Measurements from ENCODE around the gene CLDN20. TPM values are rescaled to one million over a fixed set of nuclear protein-coding genes. Genes with fewer than 3 reads are reported as not detected.

Gene CLDN20
- total RNA-seq, 1 donor from 2014 or later = not detected

DNA sequence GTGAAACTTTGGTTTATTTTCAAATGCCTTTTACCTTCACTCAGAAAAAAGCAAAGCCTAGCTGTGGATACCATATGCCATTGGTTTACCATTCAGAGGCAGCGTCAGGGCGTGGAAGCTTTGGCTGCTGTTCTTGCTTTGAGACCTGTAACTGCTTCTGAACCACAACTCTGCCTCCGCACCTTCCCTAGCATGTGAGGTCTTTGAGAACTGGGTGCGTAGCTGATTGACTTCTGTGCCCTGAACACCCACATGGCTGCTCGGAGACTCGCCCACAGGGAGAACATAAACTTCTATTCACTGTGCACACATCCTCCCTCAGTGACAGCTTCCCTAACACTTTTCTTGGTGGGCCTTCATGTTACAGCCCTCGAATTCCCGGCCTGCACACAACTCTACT is 11.2 kb upstream of the CLDN20 start:
- Histone ChIP-seq H3K27ac (no peak overlapping the region), H3K27me3 (ENCODE audit: low read depth) (no peaks in the 10 kb centered on the region), H3K4me1 (no peaks in the 10 kb centered on the region), H3K4me3 (no peak overlapping the region), H3K36me3 (peaks cover 65% of the 10 kb centered on the region), H3K9me3 (no peaks in the 10 kb centered on the region)
- ATAC-seq = no peak
- no peak for DNase-seq
- intact Hi-C loops (cut with DNase I) = no loop called here
- no peak for TF ChIP-seq CTCF (IDR thresholded peaks at IDR 0.05)

DNA sequence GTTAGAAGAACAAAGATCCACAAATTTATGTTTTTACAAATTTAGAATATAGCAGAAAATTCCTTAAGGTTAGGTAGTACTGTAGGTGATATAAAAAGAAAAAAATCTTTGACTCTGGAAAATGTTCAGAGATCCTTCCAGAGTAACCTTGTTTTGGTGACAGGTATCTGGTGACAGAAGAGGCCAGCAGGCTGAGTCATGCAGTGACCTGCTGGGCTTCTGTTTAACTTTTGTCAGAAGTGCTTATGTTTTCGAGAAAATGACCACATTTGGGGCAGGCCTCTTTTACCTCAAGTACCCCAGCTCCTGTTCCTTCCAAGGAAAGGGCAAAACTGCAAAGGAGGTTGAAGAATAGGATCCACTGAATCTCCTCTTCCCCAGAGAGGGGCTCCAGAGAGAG is 10.5 kb upstream of the CLDN20 start:
- intact Hi-C loops (cut with DNase I) = no loop called here
- H3K27ac ChIP-seq = no peak overlapping the region

GRCh38 chr6:155254139-155254538 is 9.7 kb upstream of the CLDN20 start:
- intact Hi-C loops (cut with DNase I) = no loop called here

More for the DNA sequence above, 10.5 kb upstream of the CLDN20 start:
- no peaks in the 10 kb centered on the region for H3K4me1 ChIP-seq
- H3K4me3 ChIP-seq = no peak overlapping the region
- no peak for TF ChIP-seq CTCF (IDR thresholded peaks at IDR 0.05)
- H3K9me3 ChIP-seq = no peaks in the 10 kb centered on the region
- ATAC-seq (peak in 1 of 2 donors; percentile 77), DNase-seq (no peak)
- peaks cover 73% of the 10 kb centered on the region for H3K36me3 ChIP-seq
- no peaks in the 10 kb centered on the region for H3K27me3 ChIP-seq (ENCODE audit: low read depth)

GRCh38 chr6:155256122-155256795 is 7.6 kb upstream of the CLDN20 start:
- ATAC-seq (no peak), DNase-seq (no peak)
- no peak overlapping the region for H3K4me3 ChIP-seq
- no peaks in the 10 kb centered on the region for H3K4me1 ChIP-seq
- no peaks in the 10 kb centered on the region for H3K27me3 ChIP-seq (ENCODE audit: low read depth)
- H3K27ac ChIP-seq = no peak overlapping the region
- intact Hi-C loops (cut with DNase I) = no loop called here
- no peaks in the 10 kb centered on the region for H3K9me3 ChIP-seq
- H3K36me3 ChIP-seq = peaks cover 92% of the 10 kb centered on the region
- TF ChIP-seq CTCF (IDR thresholded peaks at IDR 0.05) = no peak

More at GRCh38 chr6:155254139-155254538, 9.7 kb upstream of the CLDN20 start:
- H3K27me3 ChIP-seq (ENCODE audit: low read depth) = no peaks in the 10 kb centered on the region
- no peaks in the 10 kb centered on the region for H3K9me3 ChIP-seq
- no peak for ATAC-seq
- H3K4me1 ChIP-seq = no peaks in the 10 kb centered on the region
- H3K4me3 ChIP-seq = no peak overlapping the region
- H3K36me3 ChIP-seq = peaks cover 81% of the 10 kb centered on the region
- DNase-seq = no peak
- no peak overlapping the region for H3K27ac ChIP-seq
- no peak for TF ChIP-seq CTCF (IDR thresholded peaks at IDR 0.05)

DNA sequence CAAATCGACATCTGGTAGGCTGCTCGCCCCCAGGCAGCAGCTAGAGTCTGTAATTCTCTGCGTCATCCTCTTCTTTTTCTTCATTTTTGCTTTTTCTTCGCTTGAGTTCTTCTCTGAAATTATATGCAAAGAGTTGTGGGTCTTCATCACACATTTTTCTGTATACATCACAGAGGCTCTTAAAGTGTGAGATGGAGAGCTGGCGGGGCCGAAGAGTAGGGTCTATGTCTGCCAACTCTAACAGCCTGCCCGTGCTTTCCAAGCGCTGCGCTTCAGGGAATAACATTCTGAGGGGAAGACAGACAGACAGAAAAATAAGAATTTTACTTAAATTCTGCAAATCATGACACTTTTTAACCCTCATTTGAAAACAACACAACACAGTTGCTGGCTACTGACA is 6.0 kb upstream of the CLDN20 start:
- H3K27ac ChIP-seq = no peak overlapping the region
- intact Hi-C loops (cut with DNase I) = no loop called here
- peaks cover 78% of the 10 kb centered on the region for H3K36me3 ChIP-seq
- no peaks in the 10 kb centered on the region for H3K9me3 ChIP-seq
- TF ChIP-seq CTCF (IDR thresholded peaks at IDR 0.05) = no peak
- no peak for DNase-seq
- no peaks in the 10 kb centered on the region for H3K27me3 ChIP-seq (ENCODE audit: low read depth)
- ATAC-seq = no peak
- H3K4me3 ChIP-seq = no peak overlapping the region
- no peaks in the 10 kb centered on the region for H3K4me1 ChIP-seq
